Mucosa of rectum (tissue), 2 donors: ENCODE measurements around the gene LCN1.
"Not testable (repeated sequence)": the region's sequence is repeated elsewhere in the genome, so short reads cannot be mapped to it uniquely, and the experiment has no call there.

Experiments
- H3K27ac ChIP-seq, 2 donors: one replicate each; pipeline ENCODE4 v1.7.0; 2013; ENCODE audit warnings: inconsistent platforms in 2 of 2, low read depth in 2 of 2, low read length in 2 of 2
- H3K27me3 ChIP-seq, 2 donors: one replicate each; pipeline ENCODE4 v1.7.0; 2013; ENCODE audit warnings: low read length in 2 of 2; ENCODE audit not compliant: control insufficient read depth in 2 of 2, insufficient read depth in 2 of 2
- H3K36me3 ChIP-seq, 2 donors: one replicate each; pipeline ENCODE4 v1.7.0; 2013; ENCODE audit warnings: low read length in 2 of 2; ENCODE audit not compliant: control insufficient read depth in 2 of 2, insufficient read depth in 2 of 2
- H3K4me1 ChIP-seq, 2 donors: one replicate each; pipeline ENCODE4 v1.7.0; 2013; ENCODE audit warnings: low read length in 2 of 2, mild to moderate bottlenecking in 1 of 2; ENCODE audit not compliant: control insufficient read depth in 2 of 2, insufficient read depth in 2 of 2
- H3K4me3 ChIP-seq, 2 donors: one replicate each; pipeline ENCODE4 v1.7.0; 2013; ENCODE audit warnings: low read length in 2 of 2
- H3K9ac ChIP-seq, 2 donors: one replicate each; pipeline ENCODE4 v1.7.0; 2013; ENCODE audit warnings: low read length in 2 of 2, low read depth in 1 of 2, mild to moderate bottlenecking in 1 of 2
- H3K9me3 ChIP-seq, 2 donors: one replicate each; pipeline ENCODE4 v1.7.0; 2013; ENCODE audit warnings: low read length in 2 of 2; ENCODE audit not compliant: control insufficient read depth in 2 of 2
- donor health status: healthy.
- donor health status: Normal muscosa, but diverticular disease.

Gene LCN1

DNA sequence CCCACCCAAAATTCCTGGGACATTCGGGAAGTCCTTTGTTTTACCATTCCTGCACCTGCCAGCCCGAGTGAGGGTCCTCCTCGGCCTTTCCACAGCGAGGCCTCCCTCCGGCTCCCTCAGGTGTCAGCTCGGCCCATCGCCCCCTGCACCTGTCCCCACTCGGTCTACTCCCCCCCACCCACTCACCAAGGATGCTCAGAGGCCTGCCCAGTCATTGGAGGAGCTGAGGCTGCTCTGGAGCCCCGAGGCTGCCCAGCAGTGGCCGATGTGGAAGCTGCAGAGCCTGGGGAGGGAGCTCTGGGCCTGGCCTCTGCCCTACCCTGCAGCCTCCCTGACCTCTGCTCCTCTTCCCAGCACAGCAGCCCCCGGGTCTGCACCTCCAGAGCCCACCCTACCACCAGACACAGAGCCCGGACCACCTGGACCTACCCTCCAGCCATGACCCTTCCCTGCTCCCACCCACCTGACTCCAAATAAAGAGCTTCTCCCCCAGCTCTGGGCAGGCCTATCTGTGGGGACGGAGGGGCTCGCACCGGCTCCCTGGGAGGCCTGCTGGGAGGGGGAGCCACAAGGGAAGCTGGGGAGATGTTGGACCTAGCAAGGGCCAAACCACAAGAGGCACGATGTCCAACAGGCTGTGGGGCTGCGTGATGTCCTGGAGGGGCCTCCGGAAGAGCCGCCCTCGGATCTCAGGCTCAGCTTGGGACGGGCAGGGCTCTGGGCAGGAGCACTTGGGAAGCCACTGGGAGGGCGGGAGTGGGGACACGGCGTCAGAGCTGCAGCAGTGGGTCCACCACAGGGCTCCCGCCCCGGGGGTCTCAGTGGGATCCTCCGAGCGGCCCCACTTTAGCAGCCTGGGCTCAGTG is 28.5 kb downstream of the LCN1 start:
- not testable (repeated sequence) for H3K9ac ChIP-seq, H3K4me3 ChIP-seq, H3K27ac ChIP-seq, H3K9me3 ChIP-seq, H3K4me1 ChIP-seq, H3K36me3 ChIP-seq, H3K27me3 ChIP-seq

- Histone ChIP-seq H3K27ac (no peak overlapping the region), H3K9me3 (no peaks in the 10 kb centered on the region), H3K4me1 (no peaks in the 10 kb centered on the region), H3K9ac (no peak overlapping the region), H3K36me3 (no peaks in the 10 kb centered on the region), H3K27me3 (no peaks in the 10 kb centered on the region), H3K4me3 (no peak overlapping the region)
Observed at GRCh38 chr9:135550344-135550918, 29.2 kb downstream of the LCN1 start.

GRCh38 chr9:135551031-135551430 is 29.8 kb downstream of the LCN1 start:
- H3K27me3 ChIP-seq = no peaks in the 10 kb centered on the region
- H3K27ac ChIP-seq = no peak overlapping the region
- no peak overlapping the region for H3K4me3 ChIP-seq
- H3K36me3 ChIP-seq = no peaks in the 10 kb centered on the region
- H3K9me3 ChIP-seq = no peaks in the 10 kb centered on the region
- H3K4me1 ChIP-seq = no peaks in the 10 kb centered on the region
- H3K9ac ChIP-seq = no peak overlapping the region

- no peaks in the 10 kb centered on the region for H3K4me1 ChIP-seq
- H3K4me3 ChIP-seq = no peak overlapping the region
- no peaks in the 10 kb centered on the region for H3K36me3 ChIP-seq
- no peaks in the 10 kb centered on the region for H3K9me3 ChIP-seq
- no peak overlapping the region for H3K27ac ChIP-seq
- no peaks in the 10 kb centered on the region for H3K27me3 ChIP-seq
- no peak overlapping the region for H3K9ac ChIP-seq
Observed at GRCh38 chr9:135551456-135551855, 30.2 kb downstream of the LCN1 start.

GRCh38 chr9:135552021-135552697 is 30.9 kb downstream of the LCN1 start:
- Histone ChIP-seq H3K4me3 (no peak overlapping the region), H3K36me3 (no peaks in the 10 kb centered on the region), H3K27ac (no peak overlapping the region), H3K4me1 (no peaks in the 10 kb centered on the region), H3K9ac (no peak overlapping the region), H3K27me3 (no peaks in the 10 kb centered on the region), H3K9me3 (no peaks in the 10 kb centered on the region)

DNA sequence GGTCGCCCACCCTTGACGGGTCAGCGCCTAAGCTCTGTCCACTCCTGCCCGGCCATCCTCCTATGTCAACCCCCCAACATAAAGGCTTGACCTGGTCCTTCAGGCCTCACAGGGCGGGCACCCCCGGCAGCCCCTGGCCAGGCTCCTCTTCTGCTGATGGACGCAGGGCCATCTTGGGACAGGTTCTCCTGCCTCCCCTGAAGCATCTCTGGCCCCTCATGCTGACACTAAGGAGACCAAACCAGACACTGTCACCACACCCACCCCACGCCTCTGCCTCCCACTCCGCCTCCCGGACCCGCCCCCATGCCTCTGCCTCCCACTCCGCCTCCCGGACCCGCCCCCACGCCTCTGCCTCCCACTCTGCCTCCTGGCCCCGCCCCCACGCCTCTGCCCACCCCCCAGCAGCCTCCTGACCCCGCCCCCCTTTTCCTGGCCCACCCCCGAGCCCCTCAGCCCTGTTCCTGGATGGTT is 31.5 kb downstream of the LCN1 start:
- Histone ChIP-seq H3K9ac (no peak overlapping the region), H3K4me1 (no peaks in the 10 kb centered on the region), H3K27me3 (no peaks in the 10 kb centered on the region), H3K4me3 (no peak overlapping the region), H3K9me3 (no peaks in the 10 kb centered on the region), H3K27ac (no peak overlapping the region), H3K36me3 (no peaks in the 10 kb centered on the region)

DNA sequence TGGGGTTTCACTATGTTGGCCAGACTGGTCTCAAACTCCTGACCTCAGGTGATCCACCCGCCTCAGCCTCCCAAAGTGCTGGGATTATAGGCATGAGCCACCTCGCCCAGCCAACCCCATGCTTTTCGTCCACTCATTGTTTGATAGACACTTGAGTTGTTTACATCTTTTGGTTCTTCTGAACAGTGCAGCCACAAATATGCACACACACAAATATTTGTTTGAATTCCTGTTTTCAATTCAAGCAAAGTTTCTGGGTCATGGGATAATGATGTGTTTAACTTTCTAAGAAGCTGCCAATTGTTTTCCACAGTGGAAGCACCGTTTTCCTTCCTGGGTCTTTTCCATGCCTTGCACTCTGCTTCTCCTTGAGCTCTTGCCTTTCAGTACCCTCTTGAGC is 33.5 kb downstream of the LCN1 start:
- H3K9ac ChIP-seq = no peak overlapping the region
- no peaks in the 10 kb centered on the region for H3K27me3 ChIP-seq
- no peaks in the 10 kb centered on the region for H3K4me1 ChIP-seq
- no peaks in the 10 kb centered on the region for H3K9me3 ChIP-seq
- no peak overlapping the region for H3K4me3 ChIP-seq
- H3K27ac ChIP-seq = no peak overlapping the region
- H3K36me3 ChIP-seq = no peaks in the 10 kb centered on the region

DNA sequence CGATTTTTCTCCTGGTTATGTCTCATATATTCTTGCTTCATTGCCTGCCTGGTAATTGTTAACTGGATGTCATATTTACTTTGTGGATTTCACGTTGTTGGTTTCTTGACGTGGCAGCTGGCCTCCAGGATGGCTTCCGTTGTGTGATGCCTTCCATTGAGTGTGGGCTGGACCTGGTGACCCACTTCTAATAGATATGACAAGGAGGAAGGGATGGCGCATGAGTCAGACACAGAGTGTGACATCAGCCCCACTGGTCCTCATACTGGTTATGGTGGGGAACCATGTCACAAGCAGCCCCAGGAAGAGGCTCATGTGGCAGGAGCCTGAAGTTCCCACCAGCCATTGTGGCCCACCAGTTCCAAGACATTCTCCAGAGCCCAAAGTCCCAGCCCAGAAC is 34.0 kb downstream of the LCN1 start:
- no peak overlapping the region for H3K9ac ChIP-seq
- H3K4me3 ChIP-seq = no peak overlapping the region
- no peaks in the 10 kb centered on the region for H3K4me1 ChIP-seq
- no peak overlapping the region for H3K27ac ChIP-seq
- H3K9me3 ChIP-seq = no peaks in the 10 kb centered on the region
- H3K27me3 ChIP-seq = no peaks in the 10 kb centered on the region
- H3K36me3 ChIP-seq = no peaks in the 10 kb centered on the region

- Histone ChIP-seq H3K4me1 (no peaks in the 10 kb centered on the region), H3K9me3 (no peaks in the 10 kb centered on the region), H3K36me3 (no peaks in the 10 kb centered on the region), H3K9ac (no peak overlapping the region), H3K27me3 (no peaks in the 10 kb centered on the region), H3K4me3 (no peak overlapping the region), H3K27ac (no peak overlapping the region)
Observed at GRCh38 chr9:135555910-135556309, 34.7 kb downstream of the LCN1 start.

- Histone ChIP-seq H3K27me3 (no peaks in the 10 kb centered on the region), H3K4me3 (no peak overlapping the region), H3K27ac (no peak overlapping the region), H3K36me3 (no peaks in the 10 kb centered on the region), H3K9me3 (no peaks in the 10 kb centered on the region), H3K9ac (no peak overlapping the region), H3K4me1 (no peaks in the 10 kb centered on the region)
Observed at GRCh38 chr9:135559606-135560005, 38.4 kb downstream of the LCN1 start.
